GM19238 (cell line): ENCODE measurements around the gene BASP1.
"Not testable (repeated sequence)": the region's sequence is repeated elsewhere in the genome, so short reads cannot be mapped to it uniquely, and the experiment has no call there.

Experiments used
- DNase-seq: peaks from one replicate; pipeline ENCODE4 v3.0.0; 2011; ENCODE audit warnings: low spot score; ENCODE audit not compliant: insufficient read length

The BASP1 gene

DNA sequence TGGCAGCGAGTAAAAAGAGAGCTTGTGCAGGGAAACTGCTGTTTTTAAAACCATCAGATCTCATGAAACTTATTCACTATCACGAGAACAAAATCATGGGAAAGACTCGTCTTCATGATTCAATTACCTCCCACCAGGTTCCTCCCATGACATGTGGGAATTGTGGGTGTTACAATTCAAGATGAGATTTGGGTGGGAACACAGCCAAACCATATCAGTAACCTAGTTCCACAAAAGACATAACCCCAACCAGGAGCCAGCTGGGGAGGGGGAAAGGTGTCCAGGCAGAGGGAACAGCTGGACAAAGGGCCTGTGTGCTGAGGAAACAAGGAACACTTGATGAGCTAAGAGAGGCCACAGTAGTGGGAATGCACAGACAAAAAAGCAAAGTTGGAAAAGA is 71.1 kb downstream of the BASP1 start:
- no peak for DNase-seq

DNA sequence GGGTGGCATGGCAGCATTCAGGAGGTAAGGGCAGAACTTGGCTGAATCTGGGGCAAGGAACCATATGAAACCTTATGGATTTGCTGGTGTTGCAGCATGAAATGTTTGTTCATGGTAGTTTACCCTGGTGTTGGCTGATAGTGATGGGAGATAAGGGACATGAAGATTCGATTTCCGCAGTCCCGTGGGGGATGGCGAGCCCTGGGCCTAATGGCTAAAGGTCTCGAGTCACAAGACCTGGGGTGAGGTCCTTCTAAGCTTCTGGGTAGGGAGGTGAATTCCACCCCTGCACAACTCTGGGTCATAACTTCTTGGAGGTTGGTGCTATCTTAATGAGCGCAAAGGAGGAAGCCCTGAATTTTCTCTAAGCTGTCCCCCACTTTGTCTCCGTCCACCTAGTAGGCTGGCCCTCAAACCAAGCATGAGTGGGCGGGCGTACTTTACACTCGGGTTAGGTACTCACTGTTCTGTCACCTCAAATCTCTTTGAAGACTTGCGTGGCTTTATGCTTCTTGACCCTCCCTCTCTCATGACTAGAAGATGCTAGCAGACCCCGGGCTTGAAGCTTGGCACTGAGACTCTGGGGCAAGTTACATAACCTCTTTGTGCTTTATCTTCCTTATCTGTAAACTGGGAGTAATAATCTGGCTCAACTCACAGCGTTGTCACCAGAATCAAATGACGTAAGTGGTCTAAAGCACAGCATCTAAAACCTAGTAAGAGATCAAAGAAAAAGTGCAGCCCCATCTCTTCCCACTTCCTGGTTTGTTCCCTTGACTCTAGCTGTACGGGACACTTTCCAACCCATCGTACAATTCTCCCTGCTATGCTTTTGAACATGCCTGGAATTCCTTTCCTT is 72.5 kb downstream of the BASP1 start:
- no peak for DNase-seq

DNA sequence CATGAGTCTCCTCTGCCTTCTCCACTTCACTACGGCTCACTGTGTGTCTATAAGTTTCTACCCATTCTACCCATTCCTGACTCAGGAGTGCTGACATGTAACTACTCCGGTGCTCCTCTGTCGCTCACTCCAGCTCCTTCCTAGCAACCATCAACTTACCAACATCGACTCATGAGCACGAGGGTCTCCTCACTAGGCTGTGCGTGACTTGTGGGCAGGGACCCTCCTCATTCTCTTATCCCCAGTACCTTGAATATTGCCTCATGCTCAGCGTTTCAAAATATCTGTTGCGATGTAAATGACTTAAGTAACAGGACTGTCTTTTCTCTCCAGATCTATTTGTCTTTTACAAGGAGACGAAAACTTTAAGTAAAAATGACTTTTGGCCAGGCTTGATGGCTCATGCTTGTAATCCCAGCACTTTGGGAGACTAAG is 73.1 kb downstream of the BASP1 start:
- DNase-seq, result no peak

DNA sequence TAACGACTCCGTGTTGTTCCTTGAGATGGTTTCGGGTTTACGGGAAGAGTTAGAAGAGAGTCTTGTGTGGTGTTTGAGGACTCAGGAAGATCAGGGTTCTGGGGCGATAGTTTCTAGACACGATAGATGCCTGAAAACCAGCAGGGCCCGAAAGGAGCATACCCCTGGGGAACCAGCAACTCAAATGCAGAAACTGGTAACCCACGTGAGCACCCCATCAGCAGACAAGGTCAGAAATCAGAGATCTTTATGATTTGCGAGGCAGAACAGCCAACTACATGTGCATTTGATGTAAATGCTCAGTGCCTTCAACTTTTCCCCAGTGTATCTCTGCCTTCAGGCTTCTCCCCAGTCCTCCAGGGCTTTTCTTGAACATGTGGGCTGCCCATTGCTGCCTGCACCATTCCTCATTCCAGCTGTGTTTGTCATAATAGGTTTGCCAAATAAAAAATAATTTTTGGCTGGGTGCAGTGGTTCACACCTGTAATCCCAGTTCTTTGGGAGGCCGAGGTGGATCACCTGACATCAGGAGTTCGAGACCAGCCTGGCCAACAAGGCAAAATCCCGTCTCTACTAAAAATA is 75.1 kb downstream of the BASP1 start:
- no peak for DNase-seq

DNA sequence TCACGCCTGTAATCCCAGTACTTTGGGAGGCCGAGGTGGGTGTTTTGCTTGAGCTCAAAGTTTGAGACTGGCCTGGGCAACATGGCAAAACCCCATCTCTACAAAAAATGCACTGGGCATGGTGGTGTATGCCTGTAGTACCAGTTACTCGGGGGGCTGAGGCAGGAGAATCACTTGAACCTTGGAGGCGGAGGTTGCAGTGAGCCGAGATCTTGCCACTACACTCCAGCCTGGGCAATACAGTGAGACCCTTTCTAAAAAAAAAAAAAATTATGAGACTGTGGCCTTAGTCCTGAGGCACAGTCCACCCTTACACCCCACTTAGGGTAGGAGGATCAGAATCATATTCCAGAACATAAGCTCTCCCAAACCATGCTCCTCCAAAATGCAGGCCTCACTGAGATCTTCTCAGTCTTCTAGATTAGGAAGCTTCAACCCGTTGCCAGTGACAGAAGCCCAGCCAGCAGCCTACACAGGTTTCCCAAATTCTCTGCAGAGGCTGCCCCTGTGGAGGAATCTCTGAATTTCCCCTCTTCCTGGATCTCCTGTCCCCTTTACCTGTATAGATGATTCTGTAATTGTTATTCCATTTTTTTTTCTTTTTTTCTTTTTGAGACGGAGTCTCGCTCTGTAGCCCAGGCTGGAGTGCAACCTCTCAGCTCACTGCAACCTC is 77.3 kb downstream of the BASP1 start:
- DNase-seq, result no peak

DNA sequence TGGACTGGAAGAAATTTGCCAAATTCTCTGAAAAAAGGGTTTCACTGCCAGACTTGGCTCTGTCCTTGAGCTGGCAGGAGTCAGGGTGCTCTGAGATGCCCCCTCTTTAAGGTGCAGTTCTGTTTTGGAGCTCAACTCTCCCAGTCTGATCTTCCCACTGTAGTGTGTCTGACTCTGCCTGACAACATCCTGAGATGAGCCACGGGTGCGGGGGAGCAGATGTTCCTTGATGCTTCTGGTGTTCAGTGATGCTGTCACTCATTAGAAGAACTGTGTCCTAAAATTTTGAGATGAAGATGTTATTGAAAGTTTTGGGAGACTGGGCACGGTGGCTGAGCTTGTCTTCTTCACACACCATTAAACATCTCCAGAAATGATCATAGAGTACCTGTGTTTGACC is 78.2 kb downstream of the BASP1 start:
- DNase-seq, result no peak

DNA sequence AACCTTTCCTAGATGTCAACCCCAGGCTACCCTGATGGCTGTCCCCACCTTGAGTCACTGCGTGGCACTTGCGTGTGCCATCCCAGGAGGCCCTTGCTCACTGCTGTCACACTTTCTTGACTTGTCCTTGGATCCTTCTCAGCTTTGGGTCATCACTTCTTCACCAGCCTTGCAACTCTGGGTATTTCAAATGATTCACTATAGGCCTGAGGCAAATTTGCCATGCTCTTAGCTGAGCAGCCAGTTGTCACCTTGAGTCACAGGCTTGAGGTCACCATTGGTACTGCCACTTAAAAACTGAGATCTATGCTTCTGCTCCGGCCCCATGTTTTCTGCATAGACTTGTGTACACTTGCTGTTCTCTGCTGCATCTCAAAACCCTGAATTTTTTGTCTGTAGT is 84.7 kb downstream of the BASP1 start:
- DNase-seq, result no peak

DNA sequence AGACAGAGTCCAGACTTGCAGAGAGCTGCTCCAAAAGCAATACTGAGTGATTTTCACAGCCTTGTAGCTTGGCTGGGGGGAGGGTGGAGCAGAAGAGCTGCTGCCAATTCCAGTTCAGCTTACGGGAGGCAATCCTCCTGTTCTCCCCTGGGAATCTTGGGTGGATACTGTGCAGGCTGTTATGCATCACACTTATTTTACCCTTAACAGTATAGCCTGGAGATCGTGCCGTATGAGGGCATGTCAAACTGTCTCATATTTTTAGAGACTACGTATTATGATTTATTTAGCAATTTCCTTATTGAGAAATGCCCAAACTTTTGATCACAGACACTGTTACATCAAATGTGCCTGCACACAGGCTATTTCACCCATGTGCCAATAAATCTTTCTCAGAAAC is 85.2 kb downstream of the BASP1 start:
- no peak for DNase-seq

DNA sequence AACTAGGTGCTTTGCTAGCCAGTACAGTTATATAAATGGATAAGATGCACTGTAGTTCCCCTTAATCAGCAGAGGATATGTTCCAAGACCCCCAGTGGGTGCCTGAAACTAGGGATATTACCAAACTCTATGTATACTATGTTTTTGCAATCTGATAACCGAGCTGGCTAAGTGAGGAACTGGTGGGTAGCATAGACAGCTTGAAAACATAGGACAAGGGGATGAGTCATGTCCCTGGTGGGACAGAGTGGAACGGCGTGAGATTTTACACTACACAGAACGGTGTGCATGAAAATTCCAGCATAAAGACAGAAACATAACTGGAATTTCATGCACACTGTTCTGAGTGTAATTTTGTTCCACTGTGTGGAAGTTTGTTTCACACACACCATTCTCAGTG is 86.9 kb downstream of the BASP1 start:
- no peak for DNase-seq

DNA sequence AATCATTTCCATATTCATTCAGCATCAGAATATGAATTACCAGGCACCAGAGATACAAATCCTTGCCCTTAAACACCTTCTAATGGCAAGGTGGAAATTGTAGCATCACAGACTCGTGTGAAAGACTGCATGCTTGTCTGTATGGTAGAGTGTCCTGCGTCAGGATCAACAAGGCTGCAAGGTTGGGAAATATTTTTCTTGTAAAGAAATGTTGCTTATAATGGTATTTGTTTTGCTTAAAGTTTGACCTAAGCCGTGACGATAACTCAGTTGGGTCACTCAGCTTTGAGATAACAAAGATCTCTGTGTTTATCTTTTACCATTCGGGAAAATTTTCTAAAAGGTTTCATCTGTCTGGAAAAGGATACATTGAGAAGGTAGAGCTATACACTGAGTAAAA is 87.6 kb downstream of the BASP1 start:
- DNase-seq, result no peak

DNA sequence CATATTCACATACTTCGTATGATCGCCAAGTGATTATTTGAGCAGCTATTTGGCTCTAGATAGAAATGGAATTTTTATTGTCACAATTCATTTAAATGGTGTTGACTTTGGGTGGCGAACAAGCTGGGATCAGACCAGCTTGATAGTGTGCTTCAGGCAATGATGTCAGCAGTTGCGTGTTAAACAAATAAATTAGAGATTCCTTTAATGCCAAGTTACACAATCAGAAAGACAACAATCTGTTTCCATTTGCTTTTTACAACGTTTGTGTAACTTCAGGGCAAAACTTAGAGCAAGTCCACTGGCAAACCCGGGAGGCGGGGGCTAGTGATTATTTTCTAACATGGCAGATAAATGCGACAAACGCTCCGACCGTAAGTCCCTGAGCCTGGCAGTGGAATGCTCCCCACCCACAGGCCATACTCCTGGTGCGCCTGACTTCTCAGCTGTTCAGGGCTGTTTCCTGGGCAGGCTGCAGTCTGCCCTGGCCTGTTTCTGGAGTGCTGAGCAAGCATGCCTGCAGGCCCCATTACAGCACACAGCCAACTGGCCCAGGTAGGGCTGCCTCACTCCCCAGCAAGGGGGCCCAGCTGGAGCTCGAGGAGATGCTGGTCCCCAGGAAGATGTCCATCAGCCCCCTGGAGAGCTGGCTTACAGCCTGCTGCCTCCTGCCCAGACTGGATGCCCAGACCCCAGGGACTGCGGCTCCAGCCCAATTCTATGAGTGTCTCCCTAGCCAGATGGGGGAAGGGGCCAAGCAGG is 88.7 kb downstream of the BASP1 start:
- no peak for DNase-seq

DNA sequence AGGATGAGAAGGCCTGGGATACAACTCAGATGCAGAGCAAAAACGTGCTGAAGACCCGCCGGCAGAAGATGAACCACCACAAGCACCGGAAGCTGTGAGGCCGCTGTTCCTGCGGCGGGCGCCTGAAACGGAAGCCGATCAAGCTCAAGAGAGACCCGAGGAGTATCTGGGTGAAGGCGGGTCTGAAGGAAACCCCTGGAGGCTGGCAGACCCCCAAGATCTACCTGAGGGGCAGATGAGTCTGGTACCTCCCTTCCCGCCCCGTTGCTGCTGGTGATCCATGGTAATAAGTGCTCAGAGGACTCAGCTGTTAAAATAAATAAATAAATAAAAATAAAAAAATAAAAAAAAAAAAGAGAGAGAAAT is 89.3 kb downstream of the BASP1 start:
- no peak for DNase-seq

DNA sequence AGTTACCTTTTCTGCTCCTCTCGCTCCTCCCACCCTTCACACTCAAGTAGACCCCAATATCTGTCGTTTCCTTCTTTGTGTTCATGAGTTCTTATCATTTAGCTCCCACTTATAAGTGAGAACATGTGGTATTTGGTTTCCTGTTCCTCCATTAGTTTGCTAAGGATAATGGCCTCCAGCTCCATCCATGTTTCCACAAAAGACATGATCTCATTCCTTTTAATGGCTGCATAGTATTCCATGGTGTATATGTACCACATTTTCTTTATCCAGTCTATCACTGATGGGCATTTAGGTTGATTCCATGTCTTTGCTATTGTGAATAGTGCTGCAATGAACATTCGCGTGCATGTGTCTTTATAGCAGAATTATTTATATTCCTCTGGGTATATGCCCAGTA is 90.0 kb downstream of the BASP1 start:
- not testable (repeated sequence) for DNase-seq

DNA sequence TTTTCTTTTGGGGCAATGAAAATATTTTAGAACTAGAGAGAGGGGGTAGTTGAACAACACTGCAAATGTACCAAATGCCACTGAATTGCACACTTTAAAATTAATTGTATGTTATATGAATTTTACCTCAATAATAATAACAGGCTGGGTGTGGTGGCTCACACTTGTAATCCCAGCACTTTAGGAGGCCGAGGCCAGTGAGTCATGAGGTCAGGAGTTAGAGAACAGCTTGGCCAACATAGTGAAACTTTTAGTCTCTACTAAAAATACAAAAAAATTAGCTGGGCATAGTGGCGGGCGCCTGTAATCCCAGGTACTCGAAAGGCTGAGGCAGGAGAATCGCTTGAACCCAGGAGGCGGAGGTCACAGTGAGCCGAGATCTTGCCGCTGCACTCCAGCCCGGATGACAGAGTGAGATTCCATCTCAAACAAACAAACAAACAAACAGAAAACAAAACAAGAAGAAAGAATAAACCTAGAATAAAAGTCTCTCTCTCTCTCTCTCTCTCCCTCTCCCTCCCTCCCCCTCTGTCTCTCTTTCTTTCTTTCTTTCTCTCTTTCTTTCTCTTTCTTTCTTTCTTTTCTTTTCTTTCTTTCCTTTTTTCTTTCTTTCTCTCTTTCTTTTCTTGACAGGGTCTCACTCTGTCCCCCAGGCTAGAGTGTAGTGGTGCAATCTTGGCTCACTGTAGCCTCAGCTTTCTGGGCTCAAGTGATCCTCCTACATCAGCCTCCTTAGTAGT is 91.1 kb downstream of the BASP1 start:
- no peak for DNase-seq

DNA sequence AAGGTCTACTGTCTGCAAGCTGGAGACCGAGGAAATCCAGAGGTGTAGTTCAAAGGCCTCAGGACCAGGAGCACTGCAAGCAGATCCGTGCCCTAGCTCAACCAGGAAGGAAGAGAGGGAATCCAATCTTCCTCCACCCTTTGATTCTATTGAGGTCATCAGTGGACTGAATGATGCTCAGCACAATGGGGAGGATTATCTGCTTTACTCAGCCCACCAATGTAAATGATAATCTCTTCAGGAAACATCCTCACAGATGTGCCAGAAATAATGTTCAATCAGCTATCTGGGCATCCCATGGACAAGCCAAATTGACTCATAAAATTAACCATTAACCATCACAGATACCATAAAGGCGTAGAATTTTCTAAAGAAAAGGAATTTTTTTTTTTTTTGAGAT is 92.0 kb downstream of the BASP1 start:
- DNase-seq, result no peak

DNA sequence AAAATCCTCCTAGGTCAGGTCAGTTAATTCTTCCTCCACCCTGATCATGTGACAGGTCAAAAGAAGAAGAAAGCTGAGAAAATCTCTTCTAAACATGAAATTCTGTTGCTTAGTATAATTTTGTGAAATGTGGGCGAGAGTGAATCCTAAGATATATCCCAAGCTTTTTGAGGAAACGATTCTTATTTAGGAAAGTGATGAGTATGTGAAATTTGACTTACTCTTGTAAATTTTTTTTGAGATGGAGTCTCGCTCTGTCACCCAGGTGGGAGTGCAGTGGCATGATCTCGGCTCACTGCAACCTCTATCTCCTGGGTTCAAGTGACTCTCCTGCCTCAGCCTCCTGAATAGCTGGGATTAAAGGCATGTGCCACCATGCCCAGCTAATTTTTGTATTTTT is 93.1 kb downstream of the BASP1 start:
- not testable (repeated sequence) for DNase-seq

DNA sequence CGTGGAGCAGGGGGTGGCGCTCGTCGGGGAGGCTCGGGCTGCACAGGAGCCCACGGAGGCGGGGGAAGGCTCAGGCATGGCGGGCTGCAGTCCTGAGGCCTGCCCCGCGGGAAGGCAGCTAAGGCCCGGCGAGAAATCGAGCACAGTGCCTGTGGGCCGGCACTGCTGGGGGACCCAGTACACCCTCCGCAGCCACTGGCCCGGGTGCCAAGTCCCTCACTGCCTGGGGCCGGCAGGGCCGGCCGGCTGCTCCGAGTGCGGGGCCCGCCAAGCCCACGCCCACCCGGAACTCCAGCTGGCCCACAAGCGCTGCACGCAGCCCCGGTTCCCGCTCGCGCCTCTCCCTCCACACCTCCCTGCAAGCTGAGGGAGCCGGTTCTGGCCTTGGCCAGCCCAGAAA is 94.4 kb downstream of the BASP1 start:
- DNase-seq, result not testable (repeated sequence)

DNA sequence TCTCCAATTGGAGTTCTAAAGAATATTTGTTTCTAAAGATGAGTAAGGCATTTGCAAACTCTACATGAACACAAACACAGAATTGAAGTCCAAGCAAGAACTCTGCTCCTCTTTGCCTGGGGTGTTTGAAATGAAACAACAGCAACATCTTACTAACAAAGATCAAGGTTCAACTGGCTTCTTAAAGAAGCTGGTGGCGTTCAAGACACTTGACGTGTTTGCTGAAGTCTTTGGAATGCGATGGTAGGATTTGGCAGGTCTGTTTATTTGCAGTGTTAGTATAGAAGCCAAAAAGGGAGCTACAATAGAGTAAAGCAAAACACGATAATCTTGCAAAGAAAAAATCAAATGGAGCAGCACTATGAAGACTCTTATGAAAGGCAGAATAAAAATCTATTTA is 94.9 kb downstream of the BASP1 start:
- DNase-seq, result no peak

DNA sequence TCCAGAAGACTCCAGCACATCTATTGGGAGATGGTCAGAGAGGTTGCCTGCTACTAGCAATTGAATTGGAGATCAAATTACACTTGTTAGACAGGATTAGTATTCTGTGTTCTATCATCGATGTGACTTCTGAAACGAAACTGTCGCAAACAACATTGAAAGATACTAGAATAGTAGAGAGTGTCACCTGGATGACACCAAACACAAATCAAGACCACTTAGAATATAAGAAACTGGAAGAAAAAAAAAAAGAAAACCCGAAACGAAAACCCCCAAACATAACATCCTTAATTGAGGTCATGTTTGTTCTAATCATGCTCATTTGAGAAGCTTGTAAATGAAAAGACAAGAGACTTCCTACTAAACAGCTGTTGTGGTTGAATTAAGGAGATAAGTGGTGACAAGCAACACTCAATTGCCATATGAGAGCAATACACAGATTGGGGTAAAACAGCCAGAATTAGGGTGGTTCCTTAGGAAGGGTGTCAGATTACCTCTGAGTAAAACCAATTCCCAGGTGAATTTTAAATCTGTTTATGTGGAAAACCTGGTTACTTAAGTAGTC is 97.6 kb downstream of the BASP1 start:
- no peak for DNase-seq

DNA sequence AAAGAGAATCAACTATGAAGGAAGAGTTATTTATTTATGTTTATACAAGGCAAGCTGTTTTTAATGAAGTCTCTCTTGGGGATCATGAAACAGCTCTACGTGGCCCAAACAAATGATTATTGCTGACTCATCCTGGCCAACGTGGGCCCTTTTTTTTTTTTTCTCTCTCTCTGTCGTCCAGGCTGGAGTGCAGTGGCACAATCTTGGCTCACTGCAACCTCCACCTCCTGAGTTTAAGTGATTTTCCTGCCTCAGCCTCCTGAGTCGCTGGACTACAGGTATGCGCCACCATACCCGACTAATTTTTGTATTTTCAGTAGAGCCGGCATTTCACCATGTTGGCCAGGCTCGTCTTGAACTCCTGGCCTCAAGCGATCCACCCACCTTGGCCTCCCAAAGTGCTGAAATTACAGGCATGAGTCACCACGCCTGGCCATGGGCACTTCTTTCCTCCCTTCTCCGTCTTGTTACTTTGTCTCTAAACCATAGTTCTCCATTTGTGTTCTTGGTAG is 98.3 kb downstream of the BASP1 start:
- DNase-seq, result no peak
